ENCODE data around the gene CFAP54.

Gene CFAP54

DNA sequence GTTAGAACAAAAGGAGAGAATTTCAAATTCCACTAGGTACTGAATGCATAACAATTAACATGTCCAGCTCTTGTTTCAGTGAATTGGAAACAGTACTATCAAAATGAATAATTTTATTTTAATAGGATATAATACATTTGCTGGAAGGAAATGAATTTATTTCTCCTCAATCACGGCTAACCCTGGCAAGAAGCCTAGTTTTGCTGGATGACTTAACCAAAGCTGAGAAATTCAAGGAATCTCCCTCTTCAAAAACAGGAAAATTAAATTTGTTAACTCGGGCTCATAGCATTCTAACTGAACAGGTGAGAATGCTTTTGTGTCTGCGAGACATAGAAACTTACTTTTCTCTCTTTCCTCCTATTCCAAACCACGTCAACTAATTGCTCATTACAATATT, 254.2 kb downstream of the CFAP54 start:
- no peak overlapping the region for H3K4me3 ChIP-seq (ENCODE audit: low read length)
- peak; percentile 14 for DNase-seq (ENCODE audit: low read depth)
- TF ChIP-seq, protein P1, sequence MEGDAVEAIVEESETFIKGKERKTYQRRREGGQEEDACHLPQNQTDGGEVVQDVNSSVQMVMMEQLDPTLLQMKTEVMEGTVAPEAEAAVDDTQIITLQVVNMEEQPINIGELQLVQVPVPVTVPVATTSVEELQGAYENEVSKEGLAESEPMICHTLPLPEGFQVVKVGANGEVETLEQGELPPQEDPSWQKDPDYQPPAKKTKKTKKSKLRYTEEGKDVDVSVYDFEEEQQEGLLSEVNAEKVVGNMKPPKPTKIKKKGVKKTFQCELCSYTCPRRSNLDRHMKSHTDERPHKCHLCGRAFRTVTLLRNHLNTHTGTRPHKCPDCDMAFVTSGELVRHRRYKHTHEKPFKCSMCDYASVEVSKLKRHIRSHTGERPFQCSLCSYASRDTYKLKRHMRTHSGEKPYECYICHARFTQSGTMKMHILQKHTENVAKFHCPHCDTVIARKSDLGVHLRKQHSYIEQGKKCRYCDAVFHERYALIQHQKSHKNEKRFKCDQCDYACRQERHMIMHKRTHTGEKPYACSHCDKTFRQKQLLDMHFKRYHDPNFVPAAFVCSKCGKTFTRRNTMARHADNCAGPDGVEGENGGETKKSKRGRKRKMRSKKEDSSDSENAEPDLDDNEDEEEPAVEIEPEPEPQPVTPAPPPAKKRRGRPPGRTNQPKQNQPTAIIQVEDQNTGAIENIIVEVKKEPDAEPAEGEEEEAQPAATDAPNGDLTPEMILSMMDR (conservative IDR thresholded peaks at IDR 0.05; ENCODE audit: low read length): no peak

DNA sequence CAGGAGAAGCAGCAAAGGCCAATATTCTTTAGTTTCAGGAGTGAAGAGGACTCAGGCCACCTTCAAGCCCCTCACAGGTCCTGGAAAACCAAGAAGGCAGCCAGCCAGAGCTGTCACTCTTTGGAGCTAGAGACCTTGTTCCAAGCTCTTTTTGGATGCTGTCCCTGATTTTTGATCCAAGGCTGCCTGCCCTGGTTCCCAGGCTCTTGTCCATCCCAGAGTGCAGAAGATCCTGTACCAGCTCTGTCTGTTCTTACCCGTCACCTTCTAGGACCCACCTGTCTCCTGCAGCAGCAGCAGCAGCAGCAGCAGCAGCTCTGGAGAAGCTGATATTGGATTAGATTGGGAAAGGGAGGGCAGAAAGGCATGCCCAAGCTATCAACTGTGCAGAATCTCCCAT, 260.6 kb downstream of the CFAP54 start:
- no peak overlapping the region for H3K4me3 ChIP-seq (ENCODE audit: low read length)
- TF ChIP-seq, protein P1 (conservative IDR thresholded peaks at IDR 0.05; ENCODE audit: low read length): no peak
- no peak for DNase-seq (ENCODE audit: low read depth)

DNA sequence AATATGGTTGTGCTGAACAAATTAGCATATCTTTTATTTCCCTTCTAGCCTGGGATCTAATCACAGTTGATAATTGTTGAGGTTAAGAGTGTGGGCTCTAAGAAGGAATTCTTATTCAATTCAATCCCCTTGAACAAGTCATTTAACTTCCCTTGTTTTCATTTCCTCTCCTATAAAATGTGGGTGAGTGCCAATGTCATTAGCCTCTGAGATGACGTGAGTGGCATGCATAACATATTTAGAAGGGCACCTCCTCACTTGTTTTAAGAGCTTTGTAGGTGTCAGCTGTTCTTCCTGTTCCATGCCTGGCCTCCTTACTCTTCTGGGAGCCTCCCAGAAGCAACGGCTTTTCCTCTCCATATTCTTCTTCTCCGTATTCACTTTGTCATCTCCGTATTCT, 262.2 kb downstream of the CFAP54 start:
- DNase-seq (ENCODE audit: low read depth): no peak
- TF ChIP-seq, protein P1 (conservative IDR thresholded peaks at IDR 0.05; ENCODE audit: low read length): no peak
- no peak overlapping the region for H3K4me3 ChIP-seq (ENCODE audit: low read length)

DNA sequence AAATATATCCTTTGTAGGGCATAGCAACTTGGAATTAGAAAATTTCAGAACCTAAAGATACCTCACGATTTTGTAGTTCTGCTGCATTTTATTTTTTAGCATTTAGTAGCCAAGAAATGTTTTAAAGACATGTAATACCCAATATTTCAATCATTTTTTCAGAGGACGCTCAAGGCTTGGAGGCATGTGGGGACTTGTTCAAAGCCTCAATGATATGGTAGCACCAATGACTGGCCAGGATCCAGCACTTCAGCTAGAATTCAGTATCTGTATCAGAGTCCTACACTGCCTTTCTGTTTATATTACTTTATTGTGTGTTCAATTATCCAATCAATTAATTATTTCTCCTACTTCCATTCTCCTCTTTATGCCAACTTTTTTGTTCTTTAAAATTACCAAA, 262.8 kb downstream of the CFAP54 start:
- no peak overlapping the region for H3K4me3 ChIP-seq (ENCODE audit: low read length)
- no peak for DNase-seq (ENCODE audit: low read depth)
- TF ChIP-seq, protein P1 (conservative IDR thresholded peaks at IDR 0.05; ENCODE audit: low read length): no peak

DNA sequence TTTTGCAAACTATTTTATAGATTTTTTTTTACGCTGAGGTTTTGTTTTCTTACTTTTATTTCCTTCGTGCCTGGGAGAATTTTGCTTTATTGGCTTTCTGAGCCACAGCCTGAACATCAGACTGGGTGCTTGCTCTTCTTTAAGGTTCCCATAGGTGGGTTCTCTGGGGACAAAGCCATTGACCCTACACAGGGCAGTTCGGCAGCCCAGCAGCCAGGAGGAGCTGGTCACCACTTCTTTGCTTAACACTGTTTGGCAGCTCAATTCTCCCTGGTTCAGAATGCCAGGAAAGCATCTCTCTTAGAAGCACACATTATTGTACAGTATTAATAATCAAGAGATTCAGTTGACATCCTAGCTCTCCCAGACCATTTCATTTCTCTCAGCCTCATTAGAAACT, 276.9 kb downstream of the CFAP54 start:
- peak; percentile 5 for DNase-seq (ENCODE audit: low read depth)
- H3K4me3 ChIP-seq (ENCODE audit: low read length): no peak overlapping the region
- TF ChIP-seq, protein P1 (conservative IDR thresholded peaks at IDR 0.05; ENCODE audit: low read length): peak; percentile 44

DNA sequence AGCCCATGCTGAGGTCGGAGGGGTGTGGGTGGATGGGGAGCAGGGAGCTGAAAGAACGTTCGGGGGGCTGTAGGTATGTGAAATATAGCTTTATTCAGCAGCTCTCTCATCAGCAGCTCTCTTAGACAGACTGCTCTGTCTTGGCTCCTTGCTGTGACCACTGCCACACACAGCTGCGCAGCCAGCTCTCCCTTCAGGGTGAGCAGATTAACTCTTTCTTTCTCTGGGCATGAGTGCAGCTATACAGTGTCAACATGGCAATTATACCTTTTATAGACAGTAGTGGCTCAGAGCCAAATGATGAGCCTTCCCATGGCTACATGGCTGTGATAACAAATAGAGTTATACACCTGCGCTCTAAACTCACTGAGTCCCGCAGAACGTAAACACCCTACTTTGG, 280.0 kb downstream of the CFAP54 start:
- DNase-seq (ENCODE audit: low read depth): no peak

More for the DNA sequence above, 280.0 kb downstream of the CFAP54 start:
- TF ChIP-seq, protein P1 (conservative IDR thresholded peaks at IDR 0.05; ENCODE audit: low read length): no peak
- no peak overlapping the region for H3K4me3 ChIP-seq (ENCODE audit: low read length)

All from AG10803 (cell line).